Hepatocyte (in vitro differentiated cells): ENCODE measurements around the gene PAQR9.

Experiments
- CTCF ChIP-seq: fragments of 200-600 bp; sonication (generic); IDR thresholded peaks from 2 replicates; pipeline ENCODE4 v1.5.1; 2016; ENCODE audit warnings: antibody characterized with exemption, mild to moderate bottlenecking; ENCODE audit not compliant: poor library complexity
- EZH2phosphoT487 ChIP-seq: fragments of 200-600 bp; sonication (generic); IDR thresholded peaks from one replicate; pipeline ENCODE4 v1.6.1; 2018; ENCODE audit warnings: antibody characterized with exemption, mild to moderate bottlenecking, low read depth, moderate library complexity; ENCODE audit not compliant: unreplicated experiment, severe bottlenecking

DNA sequence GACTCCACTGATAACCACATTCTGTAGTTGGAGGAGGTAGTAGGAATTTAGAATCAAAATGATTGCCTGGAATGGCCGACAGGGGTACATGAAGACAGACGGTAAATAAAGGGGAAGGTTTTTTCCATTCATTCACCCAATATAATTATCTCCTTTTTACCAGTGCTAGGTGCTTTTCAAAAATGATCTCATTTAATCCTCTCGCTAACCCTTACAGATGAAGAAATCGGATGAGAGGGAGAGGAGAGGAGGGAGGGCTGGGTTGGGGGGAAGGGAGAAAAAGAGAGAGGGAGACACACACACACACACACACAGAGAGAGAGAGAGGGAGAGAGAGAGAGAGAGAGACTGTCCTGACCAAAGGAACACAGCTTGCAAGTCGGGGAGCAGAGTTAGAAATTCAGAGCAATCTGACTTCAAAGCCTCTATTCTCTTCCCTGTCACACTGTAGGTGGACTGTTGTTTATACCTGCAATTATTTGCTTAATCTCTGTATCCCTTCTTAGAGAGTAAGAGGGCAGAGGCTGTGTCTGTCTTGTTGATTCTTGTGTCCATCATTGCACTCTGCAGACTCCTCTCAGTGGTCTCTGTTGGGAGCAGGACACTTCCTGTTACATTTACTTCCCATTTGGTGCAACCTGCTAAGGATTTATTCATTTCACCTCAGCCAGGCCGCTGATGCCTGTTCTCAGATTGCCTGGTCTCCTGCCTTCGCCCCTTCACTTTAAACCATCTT, 18.7 kb upstream of the PAQR9 start:
- TF ChIP-seq CTCF (no peak), EZH2phosphoT487 (no peak)
